ENCODE data around the gene A2M. TPM values are rescaled to one million over a fixed set of nuclear protein-coding genes. Genes with fewer than 3 reads are reported as not detected.

Gene A2M
- total and polyA plus RNA-seq, 2 of the 13 experiments (the other 11 are each of a cell fraction or from before 2014, with no cell fraction given): 2,807 to 6,551 TPM

DNA sequence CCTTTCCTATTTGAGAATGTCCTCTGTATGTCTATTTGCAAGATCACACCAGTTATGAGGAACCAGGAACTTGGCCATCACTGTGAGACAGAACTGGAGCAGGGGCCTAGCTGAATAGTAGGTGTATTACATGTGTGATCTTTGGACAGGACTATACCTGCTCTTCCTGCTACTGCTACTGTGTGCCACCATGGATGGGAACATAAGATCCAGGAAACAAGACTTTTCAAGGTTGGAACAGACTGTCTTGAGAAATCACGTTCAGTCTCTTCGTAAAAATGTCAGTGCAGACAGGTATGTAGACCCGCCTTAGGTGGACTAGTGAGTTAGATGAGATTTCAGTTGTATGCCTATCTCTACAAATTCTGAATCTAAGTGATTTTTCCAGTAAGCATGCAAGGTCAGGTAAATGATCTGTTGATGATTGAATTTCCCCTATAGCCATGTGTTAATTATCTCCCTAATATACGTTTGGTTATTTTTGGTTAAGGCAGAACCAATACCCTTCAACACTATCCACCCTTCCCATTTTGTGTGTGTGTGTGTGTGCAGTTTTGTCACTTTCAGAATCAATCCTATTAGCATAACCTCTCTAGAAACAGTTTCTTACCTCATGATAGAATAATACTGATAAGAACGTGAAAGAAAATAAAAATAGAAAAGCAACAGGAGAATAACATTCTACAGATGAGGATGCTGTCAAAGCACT is 7.1 kb downstream of the A2M start (continued):
- TF ChIP-seq ZZZ3 (CRISPR knock-in tag; IDR thresholded peaks at IDR 0.05; ENCODE audit: borderline replicate concordance): no peak
- peak; percentile 44; the same call in 1 of the 2 replicates for TF ChIP-seq HNF4A (CRISPR knock-in tag; IDR thresholded peaks at IDR 0.05)
- TF ChIP-seq SMC3 (IDR thresholded peaks at IDR 0.05; ENCODE audit: low read length): no peak
- TF ChIP-seq GABPB1 (CRISPR knock-in tag; IDR thresholded peaks at IDR 0.05): no peak
- TF ChIP-seq, protein P1, sequence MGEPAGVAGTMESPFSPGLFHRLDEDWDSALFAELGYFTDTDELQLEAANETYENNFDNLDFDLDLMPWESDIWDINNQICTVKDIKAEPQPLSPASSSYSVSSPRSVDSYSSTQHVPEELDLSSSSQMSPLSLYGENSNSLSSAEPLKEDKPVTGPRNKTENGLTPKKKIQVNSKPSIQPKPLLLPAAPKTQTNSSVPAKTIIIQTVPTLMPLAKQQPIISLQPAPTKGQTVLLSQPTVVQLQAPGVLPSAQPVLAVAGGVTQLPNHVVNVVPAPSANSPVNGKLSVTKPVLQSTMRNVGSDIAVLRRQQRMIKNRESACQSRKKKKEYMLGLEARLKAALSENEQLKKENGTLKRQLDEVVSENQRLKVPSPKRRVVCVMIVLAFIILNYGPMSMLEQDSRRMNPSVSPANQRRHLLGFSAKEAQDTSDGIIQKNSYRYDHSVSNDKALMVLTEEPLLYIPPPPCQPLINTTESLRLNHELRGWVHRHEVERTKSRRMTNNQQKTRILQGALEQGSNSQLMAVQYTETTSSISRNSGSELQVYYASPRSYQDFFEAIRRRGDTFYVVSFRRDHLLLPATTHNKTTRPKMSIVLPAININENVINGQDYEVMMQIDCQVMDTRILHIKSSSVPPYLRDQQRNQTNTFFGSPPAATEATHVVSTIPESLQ (CRISPR knock-in tag; conservative IDR thresholded peaks at IDR 0.05): no peak
- no peak for TF ChIP-seq SP4 (CRISPR knock-in tag; IDR thresholded peaks at IDR 0.05)
- TF ChIP-seq, protein P2, sequence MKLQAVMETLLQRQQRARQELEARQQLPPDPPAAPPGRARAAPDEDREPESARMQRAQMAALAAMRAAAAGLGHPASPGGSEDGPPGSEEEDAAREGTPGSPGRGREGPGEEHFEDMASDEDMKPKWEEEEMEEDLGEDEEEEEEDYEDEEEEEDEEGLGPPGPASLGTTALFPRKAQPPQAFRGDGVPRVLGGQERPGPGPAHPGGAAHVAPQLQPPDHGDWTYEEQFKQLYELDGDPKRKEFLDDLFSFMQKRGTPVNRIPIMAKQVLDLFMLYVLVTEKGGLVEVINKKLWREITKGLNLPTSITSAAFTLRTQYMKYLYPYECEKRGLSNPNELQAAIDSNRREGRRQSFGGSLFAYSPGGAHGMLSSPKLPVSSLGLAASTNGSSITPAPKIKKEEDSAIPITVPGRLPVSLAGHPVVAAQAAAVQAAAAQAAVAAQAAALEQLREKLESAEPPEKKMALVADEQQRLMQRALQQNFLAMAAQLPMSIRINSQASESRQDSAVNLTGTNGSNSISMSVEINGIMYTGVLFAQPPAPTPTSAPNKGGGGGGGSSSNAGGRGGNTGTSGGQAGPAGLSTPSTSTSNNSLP (IDR thresholded peaks at IDR 0.05; ENCODE audit: low read depth, low read length): no peak
- TF ChIP-seq EZH2 (conservative IDR thresholded peaks at IDR 0.05; ENCODE audit: low read depth, low read length): no peak
- no peak for TF ChIP-seq ZNF777 (CRISPR knock-in tag; IDR thresholded peaks at IDR 0.05)
- TF ChIP-seq, protein P3, sequence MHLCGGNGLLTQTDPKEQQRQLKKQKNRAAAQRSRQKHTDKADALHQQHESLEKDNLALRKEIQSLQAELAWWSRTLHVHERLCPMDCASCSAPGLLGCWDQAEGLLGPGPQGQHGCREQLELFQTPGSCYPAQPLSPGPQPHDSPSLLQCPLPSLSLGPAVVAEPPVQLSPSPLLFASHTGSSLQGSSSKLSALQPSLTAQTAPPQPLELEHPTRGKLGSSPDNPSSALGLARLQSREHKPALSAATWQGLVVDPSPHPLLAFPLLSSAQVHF (CRISPR knock-in tag; IDR thresholded peaks at IDR 0.05): no peak
- no peak for TF ChIP-seq POLR2AphosphoS2 (IDR thresholded peaks at IDR 0.05; ENCODE audit: low read depth, low read length)
- no peak for TF ChIP-seq FOSL2 (CRISPR knock-in tag; IDR thresholded peaks at IDR 0.05)
- TF ChIP-seq ZNF138 (CRISPR knock-in tag; IDR thresholded peaks at IDR 0.05; ENCODE audit: low read depth): no peak
- no peak for TF ChIP-seq ZNF34 (CRISPR knock-in tag; IDR thresholded peaks at IDR 0.05; ENCODE audit: borderline replicate concordance)
- no peak for TF ChIP-seq ZNF678 (CRISPR knock-in tag; IDR thresholded peaks at IDR 0.05)
- TF ChIP-seq, protein P4, sequence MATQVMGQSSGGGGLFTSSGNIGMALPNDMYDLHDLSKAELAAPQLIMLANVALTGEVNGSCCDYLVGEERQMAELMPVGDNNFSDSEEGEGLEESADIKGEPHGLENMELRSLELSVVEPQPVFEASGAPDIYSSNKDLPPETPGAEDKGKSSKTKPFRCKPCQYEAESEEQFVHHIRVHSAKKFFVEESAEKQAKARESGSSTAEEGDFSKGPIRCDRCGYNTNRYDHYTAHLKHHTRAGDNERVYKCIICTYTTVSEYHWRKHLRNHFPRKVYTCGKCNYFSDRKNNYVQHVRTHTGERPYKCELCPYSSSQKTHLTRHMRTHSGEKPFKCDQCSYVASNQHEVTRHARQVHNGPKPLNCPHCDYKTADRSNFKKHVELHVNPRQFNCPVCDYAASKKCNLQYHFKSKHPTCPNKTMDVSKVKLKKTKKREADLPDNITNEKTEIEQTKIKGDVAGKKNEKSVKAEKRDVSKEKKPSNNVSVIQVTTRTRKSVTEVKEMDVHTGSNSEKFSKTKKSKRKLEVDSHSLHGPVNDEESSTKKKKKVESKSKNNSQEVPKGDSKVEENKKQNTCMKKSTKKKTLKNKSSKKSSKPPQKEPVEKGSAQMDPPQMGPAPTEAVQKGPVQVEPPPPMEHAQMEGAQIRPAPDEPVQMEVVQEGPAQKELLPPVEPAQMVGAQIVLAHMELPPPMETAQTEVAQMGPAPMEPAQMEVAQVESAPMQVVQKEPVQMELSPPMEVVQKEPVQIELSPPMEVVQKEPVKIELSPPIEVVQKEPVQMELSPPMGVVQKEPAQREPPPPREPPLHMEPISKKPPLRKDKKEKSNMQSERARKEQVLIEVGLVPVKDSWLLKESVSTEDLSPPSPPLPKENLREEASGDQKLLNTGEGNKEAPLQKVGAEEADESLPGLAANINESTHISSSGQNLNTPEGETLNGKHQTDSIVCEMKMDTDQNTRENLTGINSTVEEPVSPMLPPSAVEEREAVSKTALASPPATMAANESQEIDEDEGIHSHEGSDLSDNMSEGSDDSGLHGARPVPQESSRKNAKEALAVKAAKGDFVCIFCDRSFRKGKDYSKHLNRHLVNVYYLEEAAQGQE (IDR thresholded peaks at IDR 0.05; ENCODE audit: borderline replicate concordance in 1 of 2, low read depth in 1 of 2, low read length in 2 of 2): no peak
- TF ChIP-seq, protein P5, sequence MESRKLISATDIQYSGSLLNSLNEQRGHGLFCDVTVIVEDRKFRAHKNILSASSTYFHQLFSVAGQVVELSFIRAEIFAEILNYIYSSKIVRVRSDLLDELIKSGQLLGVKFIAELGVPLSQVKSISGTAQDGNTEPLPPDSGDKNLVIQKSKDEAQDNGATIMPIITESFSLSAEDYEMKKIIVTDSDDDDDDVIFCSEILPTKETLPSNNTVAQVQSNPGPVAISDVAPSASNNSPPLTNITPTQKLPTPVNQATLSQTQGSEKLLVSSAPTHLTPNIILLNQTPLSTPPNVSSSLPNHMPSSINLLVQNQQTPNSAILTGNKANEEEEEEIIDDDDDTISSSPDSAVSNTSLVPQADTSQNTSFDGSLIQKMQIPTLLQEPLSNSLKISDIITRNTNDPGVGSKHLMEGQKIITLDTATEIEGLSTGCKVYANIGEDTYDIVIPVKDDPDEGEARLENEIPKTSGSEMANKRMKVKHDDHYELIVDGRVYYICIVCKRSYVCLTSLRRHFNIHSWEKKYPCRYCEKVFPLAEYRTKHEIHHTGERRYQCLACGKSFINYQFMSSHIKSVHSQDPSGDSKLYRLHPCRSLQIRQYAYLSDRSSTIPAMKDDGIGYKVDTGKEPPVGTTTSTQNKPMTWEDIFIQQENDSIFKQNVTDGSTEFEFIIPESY (CRISPR knock-in tag; IDR thresholded peaks at IDR 0.05): no peak
- TF ChIP-seq FOXM1 (CRISPR knock-in tag; IDR thresholded peaks at IDR 0.05): no peak
- no peak for TF ChIP-seq XRCC5 (optimal IDR thresholded peaks at IDR 0.05; ENCODE audit: low read length)
- TF ChIP-seq ZBTB42 (CRISPR knock-in tag; IDR thresholded peaks at IDR 0.05): no peak
- TF ChIP-seq RNF2 (conservative IDR thresholded peaks at IDR 0.05; ENCODE audit: low read depth): no peak

All from HepG2 (cell line).